ENCODE measurements around the gene CSF2RB.

The CSF2RB gene

DNA sequence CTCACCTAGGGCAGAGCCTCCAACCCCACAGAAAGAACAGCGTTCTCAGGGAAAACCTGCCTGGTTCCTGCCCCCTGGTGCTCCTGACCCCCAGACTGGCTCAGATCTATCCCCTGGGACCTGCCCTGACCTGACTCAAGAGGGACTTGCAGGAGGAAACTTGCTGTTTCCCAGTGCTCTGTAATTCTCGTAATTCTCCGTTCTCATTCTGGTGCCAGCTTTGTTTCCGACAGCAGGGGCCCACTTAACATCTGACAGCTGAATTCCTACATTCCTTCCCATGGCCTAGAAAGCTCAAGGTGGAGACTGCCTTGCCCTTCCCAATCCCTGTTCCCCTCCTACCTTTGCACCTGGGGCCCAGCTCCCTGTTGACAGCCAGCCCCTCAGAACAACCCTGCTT lies 12.5 kb upstream of the CSF2RB start:
- no peak overlapping the region for H3K9ac ChIP-seq
- no peak overlapping the region for H3K27ac ChIP-seq
- no peaks in the 10 kb centered on the region for H3K79me2 ChIP-seq
- no peak overlapping the region for H3K4me2 ChIP-seq (ENCODE audit: low read length)
- TF ChIP-seq, protein P1, sequence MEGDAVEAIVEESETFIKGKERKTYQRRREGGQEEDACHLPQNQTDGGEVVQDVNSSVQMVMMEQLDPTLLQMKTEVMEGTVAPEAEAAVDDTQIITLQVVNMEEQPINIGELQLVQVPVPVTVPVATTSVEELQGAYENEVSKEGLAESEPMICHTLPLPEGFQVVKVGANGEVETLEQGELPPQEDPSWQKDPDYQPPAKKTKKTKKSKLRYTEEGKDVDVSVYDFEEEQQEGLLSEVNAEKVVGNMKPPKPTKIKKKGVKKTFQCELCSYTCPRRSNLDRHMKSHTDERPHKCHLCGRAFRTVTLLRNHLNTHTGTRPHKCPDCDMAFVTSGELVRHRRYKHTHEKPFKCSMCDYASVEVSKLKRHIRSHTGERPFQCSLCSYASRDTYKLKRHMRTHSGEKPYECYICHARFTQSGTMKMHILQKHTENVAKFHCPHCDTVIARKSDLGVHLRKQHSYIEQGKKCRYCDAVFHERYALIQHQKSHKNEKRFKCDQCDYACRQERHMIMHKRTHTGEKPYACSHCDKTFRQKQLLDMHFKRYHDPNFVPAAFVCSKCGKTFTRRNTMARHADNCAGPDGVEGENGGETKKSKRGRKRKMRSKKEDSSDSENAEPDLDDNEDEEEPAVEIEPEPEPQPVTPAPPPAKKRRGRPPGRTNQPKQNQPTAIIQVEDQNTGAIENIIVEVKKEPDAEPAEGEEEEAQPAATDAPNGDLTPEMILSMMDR (IDR thresholded peaks at IDR 0.05), result no peak
- no peaks in the 10 kb centered on the region for H3K4me1 ChIP-seq
- no peak overlapping the region for H2AFZ ChIP-seq
- H3K27me3 ChIP-seq (ENCODE audit: control insufficient read depth, insufficient read depth, low read length), result no peaks in the 10 kb centered on the region
- no peak overlapping the region for H3K4me3 ChIP-seq (ENCODE audit: low read depth, low read length)
- H3K9me3 ChIP-seq (ENCODE audit: control insufficient read depth, low read length), result no peaks in the 10 kb centered on the region
- H3K36me3 ChIP-seq (ENCODE audit: control insufficient read depth, insufficient read depth, low read length), result no peaks in the 10 kb centered on the region

DNA sequence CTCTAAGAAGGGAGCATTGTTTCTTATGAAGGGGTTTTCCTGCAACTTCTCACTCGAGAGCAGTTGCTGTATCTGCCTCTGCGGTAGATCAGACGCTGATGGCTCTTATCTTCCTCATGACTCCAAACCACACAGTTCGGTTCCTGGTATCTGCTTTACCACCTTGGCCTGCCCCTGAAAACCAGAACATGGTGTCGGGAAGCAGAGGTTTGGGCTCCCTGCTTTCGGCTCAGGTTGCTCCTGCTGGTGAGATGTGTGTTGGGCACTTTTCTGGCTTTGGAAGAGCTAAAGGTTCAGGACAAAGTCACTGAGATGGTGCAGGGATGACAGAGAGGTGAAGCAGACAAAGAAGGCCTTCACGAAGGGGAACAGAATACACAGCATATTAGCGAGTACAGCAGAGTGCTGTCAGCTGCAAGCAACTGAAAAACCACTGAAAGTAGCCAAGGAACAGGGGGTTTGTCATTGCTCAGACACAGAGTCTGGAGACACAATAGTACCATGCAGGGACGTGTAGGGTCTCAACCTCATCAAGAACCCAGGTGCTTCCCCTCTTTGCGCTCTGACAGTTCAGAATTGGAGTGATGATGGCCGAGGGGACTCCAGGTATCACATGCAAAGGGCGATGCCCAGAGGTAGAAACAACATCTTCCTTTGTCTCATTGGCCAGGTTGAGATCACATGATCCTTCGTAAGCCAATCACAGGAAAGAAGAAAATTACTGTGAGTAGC lies 11.9 kb upstream of the CSF2RB start:
- Histone ChIP-seq H3K4me2 (ENCODE audit: low read length) (no peak overlapping the region), H2AFZ (no peak overlapping the region), H3K9ac (no peak overlapping the region), H3K9me3 (ENCODE audit: control insufficient read depth, low read length) (no peaks in the 10 kb centered on the region), H3K4me1 (no peaks in the 10 kb centered on the region), H3K27ac (no peak overlapping the region), H3K79me2 (no peaks in the 10 kb centered on the region), H3K36me3 (ENCODE audit: control insufficient read depth, insufficient read depth, low read length) (no peaks in the 10 kb centered on the region), H3K4me3 (ENCODE audit: low read depth, low read length) (no peak overlapping the region), H3K27me3 (ENCODE audit: control insufficient read depth, insufficient read depth, low read length) (no peaks in the 10 kb centered on the region)
- TF ChIP-seq, protein P1 (IDR thresholded peaks at IDR 0.05), result no peak

DNA sequence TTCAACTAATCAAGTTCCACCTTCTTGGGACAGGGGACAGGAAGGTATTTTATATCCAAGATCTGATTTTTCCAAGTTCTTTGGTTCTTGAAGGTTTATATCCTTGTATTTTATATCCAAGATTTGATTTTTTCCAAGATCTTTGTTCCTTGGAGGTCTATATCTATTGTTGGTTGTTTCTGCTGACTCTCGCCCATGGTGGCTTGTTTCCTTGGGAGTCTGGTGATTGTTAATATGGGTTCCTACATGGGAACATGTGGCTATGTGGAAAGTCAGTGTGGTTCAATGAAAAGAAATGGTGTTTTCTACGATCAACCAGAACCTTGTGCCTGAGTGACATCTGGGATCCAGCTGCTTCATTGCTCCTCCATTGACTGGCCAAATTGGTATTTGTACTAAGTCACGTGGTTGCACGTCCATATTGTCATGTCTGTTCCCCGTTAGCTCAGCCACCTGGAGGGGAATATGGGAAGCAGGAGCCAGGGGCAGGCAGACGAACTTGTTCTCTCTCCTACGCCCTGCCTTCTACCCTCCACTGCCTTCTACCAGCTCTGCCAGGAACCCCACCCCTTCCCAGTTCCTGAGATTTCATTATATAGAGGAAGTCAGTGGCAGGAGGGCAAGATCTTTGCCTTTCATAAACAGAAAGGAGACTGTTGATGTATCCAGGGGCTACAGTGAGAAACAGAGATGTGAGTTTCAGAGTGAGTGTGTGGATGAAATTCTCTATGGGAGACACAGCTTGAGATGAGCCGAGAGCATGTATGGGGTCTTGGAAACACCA lies 11.1 kb upstream of the CSF2RB start:
- TF ChIP-seq, protein P1 (IDR thresholded peaks at IDR 0.05), result no peak
- Histone ChIP-seq H3K4me2 (ENCODE audit: low read length) (no peak overlapping the region), H3K27me3 (ENCODE audit: control insufficient read depth, insufficient read depth, low read length) (no peaks in the 10 kb centered on the region), H3K27ac (no peak overlapping the region), H2AFZ (no peak overlapping the region), H3K4me3 (ENCODE audit: low read depth, low read length) (no peak overlapping the region), H3K4me1 (no peaks in the 10 kb centered on the region), H3K9ac (no peak overlapping the region), H3K36me3 (ENCODE audit: control insufficient read depth, insufficient read depth, low read length) (no peaks in the 10 kb centered on the region), H3K9me3 (ENCODE audit: control insufficient read depth, low read length) (no peaks in the 10 kb centered on the region), H3K79me2 (no peaks in the 10 kb centered on the region)

- TF ChIP-seq, protein P1 (IDR thresholded peaks at IDR 0.05), result no peak
- H3K9ac ChIP-seq, result no peak overlapping the region
- no peaks in the 10 kb centered on the region for H3K27me3 ChIP-seq (ENCODE audit: control insufficient read depth, insufficient read depth, low read length)
- H2AFZ ChIP-seq, result no peak overlapping the region
- no peak overlapping the region for H3K4me2 ChIP-seq (ENCODE audit: low read length)
- H3K4me1 ChIP-seq, result no peaks in the 10 kb centered on the region
- H3K27ac ChIP-seq, result no peak overlapping the region
- no peak overlapping the region for H3K4me3 ChIP-seq (ENCODE audit: low read depth, low read length)
- H3K9me3 ChIP-seq (ENCODE audit: control insufficient read depth, low read length), result no peaks in the 10 kb centered on the region
- H3K36me3 ChIP-seq (ENCODE audit: control insufficient read depth, insufficient read depth, low read length), result no peaks in the 10 kb centered on the region
- no peaks in the 10 kb centered on the region for H3K79me2 ChIP-seq
Measured at GRCh38 chr22:36904260-36904880, 9.1 kb upstream of the CSF2RB start.
